Thyroid gland (tissue), 4 donors: Measurements from ENCODE around the gene PLCB1. TPM values are rescaled to one million over a fixed set of nuclear protein-coding genes. Genes with fewer than 3 reads are reported as not detected.

Experiments used
- DNase-seq, 2 donors: peaks; one replicate each; pipeline ENCODE4 v3.0.0-alpha.2; 2019
- H3K27ac ChIP-seq, 3 donors: fragments of 200-600 bp; sonication (generic); 1 replicate in 2 of 3; 2 replicates in 1 of 3; pipeline ENCODE4 v1.5.1; 2016 to 2019; ENCODE audit warnings: mild to moderate bottlenecking in 1 of 3, moderate library complexity in 1 of 3
- H3K27me3 ChIP-seq: fragments of 200-600 bp; sonication (generic); one replicate; pipeline ENCODE4 v1.5.1; 2019
- H3K36me3 ChIP-seq, 2 donors: fragments of 200-600 bp; sonication (generic); one replicate each; pipeline ENCODE4 v1.5.1; 2016 to 2019
- H3K4me1 ChIP-seq, 2 donors: fragments of 200-600 bp; sonication (generic); one replicate each; pipeline ENCODE4 v1.5.1; 2017 to 2019
- H3K4me3 ChIP-seq, 3 donors: fragments of 200-600 bp; sonication (generic); replicated peaks in 1 of 3; 1 replicate in 2 of 3; 2 replicates in 1 of 3; pipeline ENCODE4 v1.5.1; 2016; ENCODE audit warnings: mild to moderate bottlenecking in 1 of 3
- H3K9me3 ChIP-seq: fragments of 200-600 bp; sonication (generic); one replicate; pipeline ENCODE4 v1.5.1; 2017
- CTCF ChIP-seq, 6 experiments: fragments of 200-600 bp in 3 of 6; fragments of 450-650 bp in 3 of 6; sonication (generic) in 3 of 6; IDR thresholded peaks; one replicate each; pipeline ENCODE4 v1.5.1; 2016 to 2019; ENCODE audit warnings: antibody characterized with exemption in 6 of 6, mild to moderate bottlenecking in 2 of 6, inconsistent platforms in 1 of 6, moderate library complexity in 1 of 6
- POLR2A ChIP-seq, 2 donors: fragments of 450-650 bp; IDR thresholded peaks; one replicate each; pipeline ENCODE4 v1.6.1; 2017; ENCODE audit warnings: antibody characterized with exemption in 2 of 2, mild to moderate bottlenecking in 2 of 2, moderate library complexity in 1 of 2
- WGBS, 2 donors: methylation state at CpG; one replicate each; pipeline ENCODE4 v1.1.5; 2017; 5-methylcytosine and 5-hydroxymethylcytosine counted together
- intact Hi-C: fragments of 100-400 bp; cut with DNase I; formaldehyde crosslinking; loops from one replicate; pipeline ENCODE4 v1.15.1; 2023
- total RNA-seq, 4 donors: library from RNA; depleted of rRNA; stranded (reverse); fragments of >200 nt; gene quantifications; one replicate each; pipeline ENCODE4 v1.2.3, GENCODE V29; 2016

The PLCB1 gene
- total RNA-seq, 4 donors from 2014 or later: 7.3 to 14.1 (median 11.0) TPM

DNA sequence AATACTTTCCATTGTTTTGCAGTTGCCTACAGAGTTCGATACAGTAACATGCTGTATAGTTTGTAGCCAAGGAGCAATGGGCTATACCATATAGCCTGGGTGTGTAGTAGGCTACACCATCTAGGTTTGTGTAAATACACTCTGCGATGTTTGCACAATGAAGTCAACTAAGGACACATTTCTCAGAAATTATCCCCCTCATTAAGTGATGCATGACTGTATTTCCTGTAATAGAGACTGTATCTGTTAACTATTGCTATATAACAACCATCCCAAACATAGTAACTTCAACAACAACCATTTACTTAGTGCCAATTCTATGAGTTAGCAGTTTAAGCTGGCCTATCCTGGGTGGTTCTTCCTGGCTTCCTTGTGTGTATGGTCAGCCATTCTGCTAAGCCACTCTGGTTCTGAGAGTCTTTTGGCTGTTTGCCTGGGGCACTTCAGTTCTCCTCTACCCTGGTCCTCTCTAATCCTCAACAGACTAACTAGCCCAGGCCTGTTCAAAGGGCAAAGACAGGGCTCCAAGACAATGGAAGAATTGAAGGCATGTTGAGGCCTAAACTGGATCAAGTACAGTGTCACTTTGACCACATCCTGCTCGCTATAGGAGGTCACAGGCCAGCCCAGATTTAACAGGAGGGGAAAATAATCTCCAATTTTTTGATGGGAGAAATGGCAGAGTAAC is 124.0 kb downstream of the PLCB1 start:
- no peak for TF ChIP-seq CTCF (IDR thresholded peaks at IDR 0.05)
- TF ChIP-seq POLR2A (IDR thresholded peaks at IDR 0.05): no peak
- H3K4me3 ChIP-seq: no peak overlapping the region
- no peaks in the 10 kb centered on the region for H3K9me3 ChIP-seq
- no peaks in the 10 kb centered on the region for H3K4me1 ChIP-seq
- no peaks in the 10 kb centered on the region for H3K36me3 ChIP-seq
- H3K27me3 ChIP-seq: no peaks in the 10 kb centered on the region
- WGBS, 2 donors: 78 to 89% methylated on average over 3 of the region's 3 CpGs
- intact Hi-C loops: no loop called here
- H3K27ac ChIP-seq: no peak overlapping the region
- peak; percentile 76 to 77 for DNase-seq

- 80 to 86% methylated on average over 5 of the region's 5 CpGs for whole genome bisulfite sequencing, 2 donors
- no peak for DNase-seq
- no peaks in the 10 kb centered on the region for H3K27me3 ChIP-seq
- H3K9me3 ChIP-seq: no peaks in the 10 kb centered on the region
- intact Hi-C loops: no loop called here
- no peaks in the 10 kb centered on the region for H3K36me3 ChIP-seq
- no peak overlapping the region for H3K27ac ChIP-seq
- no peak for TF ChIP-seq POLR2A (IDR thresholded peaks at IDR 0.05)
- no peak for TF ChIP-seq CTCF (IDR thresholded peaks at IDR 0.05)
- no peak overlapping the region for H3K4me3 ChIP-seq
- no peaks in the 10 kb centered on the region for H3K4me1 ChIP-seq
Measured at GRCh38 chr20:8260837-8261251, 128.8 kb downstream of the PLCB1 start.

DNA sequence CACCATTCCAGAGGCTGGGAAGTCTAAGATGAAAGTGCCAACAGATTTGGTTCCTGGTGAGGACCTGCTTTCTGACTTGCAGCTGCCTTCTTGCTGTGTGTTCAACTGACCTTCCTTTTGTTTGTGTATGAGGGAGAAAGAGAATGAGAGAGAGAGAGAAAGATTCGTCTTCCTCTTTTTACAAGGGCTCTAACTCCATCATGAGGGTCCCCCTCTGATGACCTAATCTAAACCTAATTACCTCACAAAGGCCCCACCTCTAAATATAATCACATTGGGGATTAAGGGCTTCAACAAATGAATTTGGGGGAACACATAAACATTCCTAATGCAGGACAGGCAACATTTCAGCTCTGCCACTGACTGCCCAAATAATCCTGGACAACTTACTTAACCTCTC is 130.7 kb downstream of the PLCB1 start:
- H3K27ac ChIP-seq: no peak overlapping the region
- WGBS, 2 donors: 85% methylated on average over 1 of the region's 1 CpG
- DNase-seq: no peak
- H3K27me3 ChIP-seq: no peaks in the 10 kb centered on the region
- H3K9me3 ChIP-seq: no peaks in the 10 kb centered on the region
- intact Hi-C loops: no loop called here
- H3K4me1 ChIP-seq: no peaks in the 10 kb centered on the region
- no peak for TF ChIP-seq POLR2A (IDR thresholded peaks at IDR 0.05)
- TF ChIP-seq CTCF (IDR thresholded peaks at IDR 0.05): no peak
- no peak overlapping the region for H3K4me3 ChIP-seq
- H3K36me3 ChIP-seq: no peaks in the 10 kb centered on the region

GRCh38 chr20:8265588-8265987 is 133.5 kb downstream of the PLCB1 start:
- Histone ChIP-seq H3K4me1 (no peaks in the 10 kb centered on the region), H3K36me3 (no peaks in the 10 kb centered on the region), H3K4me3 (no peak overlapping the region), H3K9me3 (no peaks in the 10 kb centered on the region), H3K27ac (no peak overlapping the region), H3K27me3 (no peaks in the 10 kb centered on the region)
- TF ChIP-seq CTCF (IDR thresholded peaks at IDR 0.05): no peak
- TF ChIP-seq POLR2A (IDR thresholded peaks at IDR 0.05): no peak
- intact Hi-C loops: no loop called here
- no peak for DNase-seq

DNA sequence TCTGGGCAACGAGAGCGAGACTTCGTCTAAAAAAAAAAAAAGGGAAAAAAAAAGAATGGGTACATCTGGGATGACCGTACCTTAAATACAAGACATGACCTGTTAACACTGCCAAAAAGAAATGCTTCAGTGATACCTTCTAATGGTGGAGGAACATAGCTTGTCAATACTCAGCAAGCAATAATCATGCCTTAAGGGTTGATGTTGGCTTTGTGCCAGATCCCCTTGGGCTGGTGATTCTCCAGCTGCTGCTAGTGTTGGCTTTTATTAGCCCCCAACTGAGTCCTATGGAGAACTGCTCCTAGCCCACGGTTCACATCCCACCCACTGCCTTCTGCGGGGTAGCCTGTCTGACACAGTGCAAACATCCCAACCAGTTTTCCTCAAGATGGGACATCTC is 134.9 kb downstream of the PLCB1 start:
- Histone ChIP-seq H3K27ac (no peak overlapping the region), H3K9me3 (no peaks in the 10 kb centered on the region), H3K4me1 (no peaks in the 10 kb centered on the region), H3K36me3 (no peaks in the 10 kb centered on the region), H3K27me3 (no peaks in the 10 kb centered on the region), H3K4me3 (no peak overlapping the region)
- intact Hi-C loops: no loop called here
- TF ChIP-seq POLR2A (IDR thresholded peaks at IDR 0.05): no peak
- no peak for TF ChIP-seq CTCF (IDR thresholded peaks at IDR 0.05)
- 87 to 98% methylated on average over 6 of the region's 6 CpGs for WGBS, 2 donors
- no peak for DNase-seq
